HepG2 (cell line): ENCODE measurements around the gene TRIM27. TPM values are rescaled to one million over a fixed set of nuclear protein-coding genes. Genes with fewer than 3 reads are reported as not detected.

ENCODE experiments used
- ARID4A ChIP-seq: sonication (generic); formaldehyde crosslinking; IDR thresholded peaks from 2 replicates; pipeline ENCODE4 v1.5.0; 2020; ENCODE audit warnings: mild to moderate bottlenecking, missing genetic modification reagents, borderline replicate concordance
- CBX2 ChIP-seq, 2 experiments: fragments of 200-600 bp in 1 of 2; sonication (generic); formaldehyde crosslinking in 1 of 2; IDR thresholded peaks; 2 replicates each; pipeline versions ENCODE4 v1.7.0 to v1.8.1; 2018 to 2022; ENCODE audit warnings: low read depth in 2 of 2, low read length in 1 of 2, mild to moderate bottlenecking in 1 of 2, missing genetic modification reagents in 1 of 2
- HDAC6 ChIP-seq: fragments of 200-600 bp; sonication (generic); IDR thresholded peaks from 2 replicates; pipeline ENCODE4 v1.7.0; 2017; ENCODE audit warnings: mild to moderate bottlenecking, antibody characterized with exemption, low read length, low read depth
- IRX3 ChIP-seq: sonication (generic); formaldehyde crosslinking; IDR thresholded peaks from 2 replicates; pipeline ENCODE4 v1.8.1; 2023; ENCODE audit warnings: mild to moderate bottlenecking, low read depth, missing genetic modification reagents, borderline replicate concordance
- KLF6 ChIP-seq: IDR thresholded peaks from 2 replicates; pipeline ENCODE4 v1.8.0; 2016; ENCODE audit warnings: missing biosample characterization, missing genetic modification reagents
- MEIS2 ChIP-seq: sonication (generic); formaldehyde crosslinking; IDR thresholded peaks from 2 replicates; pipeline ENCODE4 v1.9.0; 2021; ENCODE audit warnings: mild to moderate bottlenecking, missing genetic modification reagents
- POLR2AphosphoS5 ChIP-seq: IDR thresholded peaks from 2 replicates; pipeline ENCODE4 v1.6.1; 2012; ENCODE audit warnings: low read depth, low read length
- SIX4 ChIP-seq: sonication (generic); formaldehyde crosslinking; IDR thresholded peaks from 2 replicates; pipeline ENCODE4 v1.4.0; 2020; ENCODE audit warnings: missing genetic modification reagents
- SOX13 ChIP-seq, 3 experiments: fragments of 450-650 bp in 1 of 3; sonication (generic) in 1 of 3; formaldehyde crosslinking in 1 of 3; IDR thresholded peaks in 2 of 3; conservative IDR thresholded peaks in 1 of 3; 2 replicates each; pipeline versions ENCODE4 v1.5.0 to v1.6.1; 2016 to 2020; ENCODE audit warnings: antibody characterized with exemption in 1 of 3, mild to moderate bottlenecking in 1 of 3, missing compliant biosample characterization in 1 of 3, missing genetic modification reagents in 1 of 3, moderate library complexity in 1 of 3
- SP140L ChIP-seq: sonication (generic); formaldehyde crosslinking; IDR thresholded peaks from 2 replicates; pipeline ENCODE4 v1.4.0; 2020; ENCODE audit warnings: missing genetic modification reagents, borderline replicate concordance
- SP5 ChIP-seq: IDR thresholded peaks from 2 replicates; pipeline ENCODE4 v1.6.1; 2016; ENCODE audit warnings: low read depth, borderline replicate concordance
- TEAD2 ChIP-seq: sonication (generic); formaldehyde crosslinking; IDR thresholded peaks from 2 replicates; pipeline ENCODE4 v1.9.0; 2021; ENCODE audit warnings: missing genetic modification reagents
- TSC22D2 ChIP-seq: sonication (generic); formaldehyde crosslinking; IDR thresholded peaks from 2 replicates; pipeline ENCODE4 v1.5.1; 2020; ENCODE audit warnings: missing genetic modification reagents, mild to moderate bottlenecking, borderline replicate concordance
- ZFP82 ChIP-seq: sonication (generic); formaldehyde crosslinking; IDR thresholded peaks from 2 replicates; pipeline ENCODE4 v1.5.1; 2020; ENCODE audit warnings: mild to moderate bottlenecking, missing genetic modification reagents, borderline replicate concordance
- ZNF274 ChIP-seq: sonication (generic); formaldehyde crosslinking; IDR thresholded peaks from 2 replicates; pipeline ENCODE4 v1.5.1; 2020; ENCODE audit warnings: mild to moderate bottlenecking, missing genetic modification reagents
- ZNF614 ChIP-seq: IDR thresholded peaks from 2 replicates; pipeline ENCODE4 v1.6.1; 2018; ENCODE audit warnings: missing biosample characterization, missing genetic modification reagents, inconsistent platforms, borderline replicate concordance
- ZNF674 ChIP-seq: sonication (generic); formaldehyde crosslinking; IDR thresholded peaks from 2 replicates; pipeline ENCODE4 v1.5.0; 2020; ENCODE audit warnings: low read depth, mild to moderate bottlenecking, missing genetic modification reagents
- ZNF781 ChIP-seq: sonication (generic); formaldehyde crosslinking; IDR thresholded peaks from 2 replicates; pipeline ENCODE4 v1.5.1; 2020; ENCODE audit warnings: borderline replicate concordance, mild to moderate bottlenecking, missing genetic modification reagents; ENCODE audit errors: not compliant biosample characterization
- polyA plus RNA-seq, 8 experiments: library from polyadenylated mRNA; depleted of rRNA in 3 of 8; stranded (reverse) in 7 of 8; unstranded in 1 of 8; fragments of >200 nt; fragmentation: Illumina TruSeq in 4 of 8; extraction: Trizol in 4 of 8; gene quantifications; 2 replicates each; pipeline versions ENCODE4 v1.2.1 to v1.2.3, GENCODE V29; 2011 to 2016; ENCODE audit warnings: low read depth in 4 of 8, missing spikeins in 1 of 8, mixed read lengths in 1 of 8; ENCODE audit not compliant: insufficient read depth in 1 of 8
- total RNA-seq, 5 experiments: library from RNA; depleted of rRNA; stranded (reverse); fragments of >200 nt; fragmentation: Illumina TruSeq; extraction: Trizol; gene quantifications; 2 replicates each; pipeline ENCODE4 v1.2.3, GENCODE V29; 2016; ENCODE audit warnings: low read depth in 1 of 5
- TF ChIP-seq, protein P1 (sequence below): sonication (generic); formaldehyde crosslinking; IDR thresholded peaks from 2 replicates; pipeline ENCODE4 v1.9.0; 2021; ENCODE audit warnings: missing genetic modification reagents, borderline replicate concordance
- TF ChIP-seq, protein P2 (sequence below): IDR thresholded peaks from 2 replicates; pipeline ENCODE4 v1.6.1; 2018; ENCODE audit warnings: missing genetic modification reagents
- TF ChIP-seq, protein P3 (sequence below): sonication (generic); formaldehyde crosslinking; IDR thresholded peaks from 2 replicates; pipeline ENCODE4 v1.4.0; 2020; ENCODE audit warnings: missing genetic modification reagents

Gene TRIM27
- total and polyA plus RNA-seq, 2 of the 13 experiments (the other 11 are each of a cell fraction or from before 2014, with no cell fraction given), result 88.6 to 112 TPM

DNA sequence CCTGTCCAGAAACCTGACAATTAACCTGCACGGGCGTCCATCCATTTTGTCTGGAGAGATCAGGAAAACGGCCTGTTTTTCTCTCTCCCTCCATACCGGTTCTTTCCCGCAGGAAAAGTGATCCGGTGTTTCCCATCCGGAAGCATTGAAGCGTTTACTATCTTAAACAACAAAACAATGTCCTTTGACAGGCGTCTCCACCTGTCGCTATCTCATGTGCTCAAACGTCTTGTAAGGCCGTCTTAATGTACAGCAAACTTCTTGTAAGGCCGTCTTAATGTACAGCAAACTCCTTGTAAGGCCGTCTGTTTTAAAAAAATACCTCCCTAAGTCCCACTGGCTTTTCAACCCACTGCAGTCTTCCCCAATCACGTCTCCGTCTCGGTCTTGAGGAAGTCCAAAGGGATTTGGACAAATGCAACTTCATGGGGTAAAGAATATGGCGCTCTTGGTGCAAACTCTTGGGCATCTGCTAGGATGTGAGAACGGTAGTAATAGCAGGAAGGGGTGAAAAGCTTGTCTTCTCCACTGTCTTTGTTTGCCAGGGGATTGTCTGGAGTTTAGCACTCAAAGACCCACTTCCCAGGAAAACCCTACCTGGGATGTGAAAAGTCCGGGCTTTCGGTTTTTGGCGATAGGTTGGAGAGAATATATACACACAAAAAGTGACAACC is 29.9 kb upstream of the TRIM27 start (continued):
- TF ChIP-seq TEAD2 (CRISPR knock-in tag) (no peak), ZNF614 (no peak), ZNF781 (CRISPR knock-in tag) (no peak), SP5 (CRISPR knock-in tag) (no peak), KLF6 (CRISPR knock-in tag) (0 out of 2 replicates have a peak, but pooled peaks have one; percentile 1), ZNF274 (CRISPR knock-in tag) (no peak), MEIS2 (CRISPR knock-in tag) (no peak), ZNF674 (CRISPR knock-in tag) (0 out of 2 replicates have a peak, but pooled peaks have one; percentile 45), ZFP82 (CRISPR knock-in tag) (no peak), HDAC6 (no peak), POLR2AphosphoS5 (no peak), CBX2 (IDR thresholded peaks at IDR 0.05; ENCODE audit: low read depth, low read length) (no peak), CBX2 (CRISPR knock-in tag; IDR thresholded peaks at IDR 0.05; ENCODE audit: low read depth) (no peak), ARID4A (CRISPR knock-in tag) (0 out of 2 replicates have a peak, but pooled peaks have one; percentile 10), SIX4 (CRISPR knock-in tag) (no peak), SOX13 (IDR thresholded peaks at IDR 0.05) (no peak), SOX13 (CRISPR knock-in tag; conservative IDR thresholded peaks at IDR 0.05 in 1 of 2, IDR thresholded peaks at IDR 0.05 in 1 of 2) (no peak), TSC22D2 (0 out of 2 replicates have a peak, but pooled peaks have one; percentile 44), IRX3 (no peak), SP140L (CRISPR knock-in tag) (no peak)
- TF ChIP-seq, protein P1, sequence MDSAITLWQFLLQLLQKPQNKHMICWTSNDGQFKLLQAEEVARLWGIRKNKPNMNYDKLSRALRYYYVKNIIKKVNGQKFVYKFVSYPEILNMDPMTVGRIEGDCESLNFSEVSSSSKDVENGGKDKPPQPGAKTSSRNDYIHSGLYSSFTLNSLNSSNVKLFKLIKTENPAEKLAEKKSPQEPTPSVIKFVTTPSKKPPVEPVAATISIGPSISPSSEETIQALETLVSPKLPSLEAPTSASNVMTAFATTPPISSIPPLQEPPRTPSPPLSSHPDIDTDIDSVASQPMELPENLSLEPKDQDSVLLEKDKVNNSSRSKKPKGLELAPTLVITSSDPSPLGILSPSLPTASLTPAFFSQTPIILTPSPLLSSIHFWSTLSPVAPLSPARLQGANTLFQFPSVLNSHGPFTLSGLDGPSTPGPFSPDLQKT, result no peak
- TF ChIP-seq, protein P2, sequence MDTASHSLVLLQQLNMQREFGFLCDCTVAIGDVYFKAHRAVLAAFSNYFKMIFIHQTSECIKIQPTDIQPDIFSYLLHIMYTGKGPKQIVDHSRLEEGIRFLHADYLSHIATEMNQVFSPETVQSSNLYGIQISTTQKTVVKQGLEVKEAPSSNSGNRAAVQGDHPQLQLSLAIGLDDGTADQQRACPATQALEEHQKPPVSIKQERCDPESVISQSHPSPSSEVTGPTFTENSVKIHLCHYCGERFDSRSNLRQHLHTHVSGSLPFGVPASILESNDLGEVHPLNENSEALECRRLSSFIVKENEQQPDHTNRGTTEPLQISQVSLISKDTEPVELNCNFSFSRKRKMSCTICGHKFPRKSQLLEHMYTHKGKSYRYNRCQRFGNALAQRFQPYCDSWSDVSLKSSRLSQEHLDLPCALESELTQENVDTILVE (CRISPR knock-in tag), result no peak
- TF ChIP-seq, protein P3, sequence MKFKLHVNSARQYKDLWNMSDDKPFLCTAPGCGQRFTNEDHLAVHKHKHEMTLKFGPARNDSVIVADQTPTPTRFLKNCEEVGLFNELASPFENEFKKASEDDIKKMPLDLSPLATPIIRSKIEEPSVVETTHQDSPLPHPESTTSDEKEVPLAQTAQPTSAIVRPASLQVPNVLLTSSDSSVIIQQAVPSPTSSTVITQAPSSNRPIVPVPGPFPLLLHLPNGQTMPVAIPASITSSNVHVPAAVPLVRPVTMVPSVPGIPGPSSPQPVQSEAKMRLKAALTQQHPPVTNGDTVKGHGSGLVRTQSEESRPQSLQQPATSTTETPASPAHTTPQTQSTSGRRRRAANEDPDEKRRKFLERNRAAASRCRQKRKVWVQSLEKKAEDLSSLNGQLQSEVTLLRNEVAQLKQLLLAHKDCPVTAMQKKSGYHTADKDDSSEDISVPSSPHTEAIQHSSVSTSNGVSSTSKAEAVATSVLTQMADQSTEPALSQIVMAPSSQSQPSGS (CRISPR knock-in tag), result no peak
